ENCODE results near the gene NXPE3.

- TF ChIP-seq CTCF (IDR thresholded peaks at IDR 0.05): no peak
- no peak for TF ChIP-seq POLR2A (IDR thresholded peaks at IDR 0.05)
These were observed 67.7 kb downstream of the NXPE3 start for GRCh38 chr3:101846709-101847108.
